Right kidney (tissue), 9 donors: Measurements from ENCODE around the gene LGALS7.
"Not testable (repeated sequence)": the region's sequence is repeated elsewhere in the genome, so short reads cannot be mapped to it uniquely, and the experiment has no call there.

ENCODE experiments used
- DNase-seq: peaks from one replicate; pipeline ENCODE4 v3.0.0-alpha.2; 2016
- long read RNA-seq, 8 donors: transcript quantifications; one replicate each; lab custom pipeline, GENCODE V29; 2026

The LGALS7 gene
- long read RNA-seq, donor 1, result 0 reads
- long read RNA-seq, donor 2, result 0 reads
- long read RNA-seq, donor 3, result 0 reads
- long read RNA-seq, donor 4, result 0 reads
- long read RNA-seq, donor 5, partial matches to known transcripts, result 5 of 5 reads
- long read RNA-seq, donor 5, other reads (novel, unspliced or antisense), result 0 of 5 reads
- long read RNA-seq, donor 6, result 0 reads
- long read RNA-seq, donor 7, result 0 reads
- long read RNA-seq, donor 8, result 0 reads

- no peak for DNase-seq
These were observed at the start of gene LGALS7 for GRCh38 chr19:38773469-38774177. TSS of gene LGALS7 (minus strand) at chr19:38773517. CDS start at chr19:38773492, 25 bp downstream.

- DNase-seq, result not testable (repeated sequence)
These were observed 48.0 kb upstream of the LGALS7 start for GRCh38 chr19:38821230-38821825.

GRCh38 chr19:38819231-38819920 is 46.1 kb upstream of the LGALS7 start:
- peak; percentile 30 for DNase-seq

- no peak for DNase-seq
These were observed 43.8 kb upstream of the LGALS7 start for GRCh38 chr19:38817081-38817480.

- no peak for DNase-seq
These were observed 42.9 kb upstream of the LGALS7 start for GRCh38 chr19:38816131-38816750.

GRCh38 chr19:38815059-38816001 is 42.0 kb upstream of the LGALS7 start:
- DNase-seq, result no peak

GRCh38 chr19:38813932-38814331 is 40.6 kb upstream of the LGALS7 start:
- not testable (repeated sequence) for DNase-seq

- DNase-seq, result no peak
These were observed 40.0 kb upstream of the LGALS7 start for GRCh38 chr19:38813323-38813722.

- no peak for DNase-seq
These were observed 39.6 kb upstream of the LGALS7 start, which contains the start of gene LGALS4 for GRCh38 chr19:38812841-38813320. TSS of gene LGALS4 (minus strand) at chr19:38812945. CDS start at chr19:38812886, 59 bp downstream.

- no peak for DNase-seq
These were observed 38.9 kb upstream of the LGALS7 start for GRCh38 chr19:38812009-38812840.

- no peak for DNase-seq
These were observed 36.4 kb upstream of the LGALS7 start for GRCh38 chr19:38809592-38810252.

GRCh38 chr19:38808741-38809140 is 35.4 kb upstream of the LGALS7 start:
- no peak for DNase-seq

- DNase-seq, result not testable (repeated sequence)
These were observed 34.2 kb upstream of the LGALS7 start for GRCh38 chr19:38807374-38808098.

GRCh38 chr19:38806371-38806770 is 33.1 kb upstream of the LGALS7 start:
- DNase-seq, result no peak

GRCh38 chr19:38805180-38805579 is 31.9 kb upstream of the LGALS7 start:
- DNase-seq, result no peak

- DNase-seq, result no peak
These were observed 30.2 kb upstream of the LGALS7 start for GRCh38 chr19:38803543-38803942.

- no peak for DNase-seq
These were observed 28.2 kb upstream of the LGALS7 start for GRCh38 chr19:38801359-38802095.
